ENCODE data around the gene TMEM150B. TPM values are rescaled to one million over a fixed set of nuclear protein-coding genes. Genes with fewer than 3 reads are reported as not detected.

Gene TMEM150B
- total and polyA plus RNA-seq, 10 donors = 1.7 to 34.1 (median 7.8) TPM

GRCh38 chr19:55352549-55353145 lies 27.5 kb upstream of the TMEM150B start:
- intact Hi-C loops (cut with DNase I; ENCODE audit: low total_unique reads) = no loop called here
- DNase-seq = no peak
- H3K36me3 ChIP-seq = peaks cover 0 to 8% (median 0%) of the 10 kb centered on the region in 6 donors
- TF ChIP-seq POLR2AphosphoS5 (IDR thresholded peaks at IDR 0.05) = no peak
- no peak for TF ChIP-seq CTCF (IDR thresholded peaks at IDR 0.05 in 8 of 11, conservative IDR thresholded peaks at IDR 0.05 in 3 of 11)
- TF ChIP-seq POLR2A (IDR thresholded peaks at IDR 0.05) = no peak
- peaks cover 9 to 29% (median 18%) of the 10 kb centered on the region in 6 donors for H3K4me1 ChIP-seq
- no peaks in the 10 kb centered on the region for H3K9me3 ChIP-seq
- no peak overlapping the region for H3K4me3 ChIP-seq
- WGBS, 5 donors = 63 to 75% (median 71%) methylated on average over 24 to 25 of the region's 25 CpGs
- H3K27ac ChIP-seq = no peak overlapping the region
- peaks cover 0 to 76% (median 44%) of the 10 kb centered on the region in 7 donors for H3K27me3 ChIP-seq (replicated peaks in 1 of 7)

- H3K9me3 ChIP-seq = no peaks in the 10 kb centered on the region
- no peak overlapping the region for H3K4me3 ChIP-seq
- intact Hi-C loops (cut with DNase I; ENCODE audit: low total_unique reads) = no loop called here
- no peak overlapping the region for H3K27ac ChIP-seq
- DNase-seq = no peak
- H3K36me3 ChIP-seq = peaks cover 0 to 14% (median 2%) of the 10 kb centered on the region in 6 donors
- no peak for TF ChIP-seq POLR2AphosphoS5 (IDR thresholded peaks at IDR 0.05)
- no peak for TF ChIP-seq POLR2A (IDR thresholded peaks at IDR 0.05)
- TF ChIP-seq CTCF (IDR thresholded peaks at IDR 0.05 in 8 of 11, conservative IDR thresholded peaks at IDR 0.05 in 3 of 11) = no peak
- WGBS, 5 donors = 35 to 69% (median 41%) methylated on average over 6 of the region's 6 CpGs
- H3K4me1 ChIP-seq = peaks cover 9 to 29% (median 18%) of the 10 kb centered on the region in 6 donors
- H3K27me3 ChIP-seq (replicated peaks in 1 of 7) = peaks cover 0 to 72% (median 44%) of the 10 kb centered on the region in 7 donors
These were observed 26.9 kb upstream of the TMEM150B start for GRCh38 chr19:55352040-55352439.

GRCh38 chr19:55350620-55351315 lies 25.6 kb upstream of the TMEM150B start:
- TF ChIP-seq POLR2A (IDR thresholded peaks at IDR 0.05) (no peak), CTCF (IDR thresholded peaks at IDR 0.05 in 8 of 11, conservative IDR thresholded peaks at IDR 0.05 in 3 of 11) (no peak), POLR2AphosphoS5 (IDR thresholded peaks at IDR 0.05) (no peak)
- WGBS, 5 donors = 59 to 71% (median 60%) methylated on average over 11 of the region's 11 CpGs
- no peak for DNase-seq
- Histone ChIP-seq H3K4me3 (no peak overlapping the region), H3K27me3 (replicated peaks in 1 of 7) (peaks cover 0 to 59% (median 44%) of the 10 kb centered on the region in 7 donors), H3K36me3 (peaks cover 0 to 27% (median 10%) of the 10 kb centered on the region in 6 donors), H3K9me3 (no peaks in the 10 kb centered on the region), H3K4me1 (peaks cover 9 to 29% (median 18%) of the 10 kb centered on the region in 6 donors), H3K27ac (no peak overlapping the region)
- intact Hi-C loops (cut with DNase I; ENCODE audit: low total_unique reads) = no loop called here
